Measurements from ENCODE around the gene PGA3.
"Not testable (repeated sequence)": the region's sequence is repeated elsewhere in the genome, so short reads cannot be mapped to it uniquely, and the experiment has no call there.

The PGA3 gene

GRCh38 chr11:61250796-61251765, 47.8 kb downstream of the PGA3 start:
- DNase-seq (ENCODE audit: low read depth in 3 of 3), result not testable (repeated sequence)

- DNase-seq (ENCODE audit: low read depth in 3 of 3), result not testable (repeated sequence)
Observed at GRCh38 chr11:61252332-61252731, 49.0 kb downstream of the PGA3 start.

DNA sequence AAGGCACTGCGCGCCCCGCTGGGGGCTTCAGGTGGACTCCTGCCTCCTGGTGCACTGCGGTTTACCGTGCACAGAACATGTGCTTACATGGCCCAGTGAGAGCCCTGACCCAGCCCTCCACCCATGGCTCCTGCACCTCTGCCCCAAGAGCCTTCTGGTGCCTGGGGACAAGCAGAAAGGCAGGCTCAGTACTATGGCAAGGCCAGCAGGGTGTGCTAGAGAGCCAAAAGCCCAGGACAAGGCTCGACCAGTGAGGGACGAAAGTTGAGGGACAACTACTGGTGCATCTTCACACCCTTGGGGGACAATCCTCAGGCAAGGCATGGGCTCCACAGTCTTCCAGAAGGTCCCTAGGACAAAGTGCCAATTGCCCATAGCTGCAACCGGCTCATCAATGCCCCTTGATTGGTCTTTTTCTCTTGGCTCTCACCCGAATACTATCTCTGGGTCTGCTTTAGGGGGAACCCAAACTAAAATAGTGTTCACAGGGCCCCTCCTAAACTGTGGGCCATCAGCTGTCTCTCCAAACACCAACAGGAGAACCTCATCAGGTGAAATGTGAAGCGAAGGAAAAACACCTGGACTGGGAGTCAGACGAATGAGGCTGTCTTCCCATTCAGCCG, 51.2 kb downstream of the PGA3 start:
- peak; percentile 20 to 42 (median 35) for DNase-seq (ENCODE audit: low read depth in 3 of 3)

DNA sequence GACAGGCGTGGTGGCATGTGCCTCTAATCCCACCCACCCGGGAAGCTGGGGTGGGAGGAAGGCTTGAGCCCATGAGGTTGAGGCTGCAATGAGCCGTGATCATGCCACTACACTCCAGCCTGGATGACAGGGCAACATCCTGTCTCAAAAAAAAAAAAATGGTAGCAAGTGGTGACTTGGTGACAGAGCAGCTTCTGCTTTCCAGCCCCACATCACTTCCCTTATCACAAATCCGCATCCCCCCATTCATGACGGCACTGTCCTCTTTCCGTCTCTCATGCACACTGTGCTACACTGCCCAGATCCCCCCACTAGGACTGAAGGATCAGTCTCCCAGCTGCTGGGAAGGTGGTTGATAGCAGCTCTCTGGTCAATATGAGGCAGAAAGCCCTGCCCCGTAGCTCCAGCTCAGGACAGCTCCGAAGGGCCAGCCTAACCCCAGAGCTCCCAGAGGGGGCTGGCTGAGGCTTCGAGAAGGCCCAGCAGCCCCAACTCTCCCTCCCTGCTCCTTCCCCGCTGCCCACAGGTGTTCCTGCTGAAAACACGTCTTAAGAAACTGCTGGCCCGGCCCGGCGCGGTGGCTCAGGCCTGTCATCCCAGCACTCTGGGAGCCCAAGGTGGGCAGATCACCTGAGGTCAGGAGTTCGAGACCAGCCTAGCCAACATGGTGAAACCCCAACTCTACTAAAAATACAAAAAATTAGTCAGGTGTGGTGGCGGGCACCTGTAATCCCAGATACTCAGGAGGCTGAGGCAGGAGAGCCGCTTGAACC, 53.6 kb downstream of the PGA3 start:
- no peak for DNase-seq (ENCODE audit: low read depth in 3 of 3)

GRCh38 chr11:61258546-61258945, 55.2 kb downstream of the PGA3 start:
- no peak for DNase-seq (ENCODE audit: low read depth in 3 of 3)

- no peak for DNase-seq (ENCODE audit: low read depth in 3 of 3)
Observed at GRCh38 chr11:61259363-61259762, 56.0 kb downstream of the PGA3 start.
